H9 (cell line): Measurements from ENCODE around the gene CACNA2D4. TPM values are rescaled to one million over a fixed set of nuclear protein-coding genes. Genes with fewer than 3 reads are reported as not detected.

ENCODE experiments used
- DNase-seq: peaks from one replicate; pipeline ENCODE4 v3.0.0-alpha.2; 2017
- H2AFZ ChIP-seq: one replicate; pipeline ENCODE4 v1.6.1; 2013; ENCODE audit warnings: mild to moderate bottlenecking, low read length, control low read depth, moderate library complexity
- H2AK5ac ChIP-seq: 2 replicates; pipeline ENCODE4 v1.6.1; 2013; ENCODE audit warnings: low read length, control low read depth, mixed read lengths; ENCODE audit not compliant: insufficient read length
- H2BK120ac ChIP-seq: one replicate; pipeline ENCODE4 v1.6.1; 2013; ENCODE audit warnings: low read depth, mild to moderate bottlenecking, low read length, control low read depth, inconsistent platforms; ENCODE audit not compliant: poor library complexity, severe bottlenecking
- H2BK12ac ChIP-seq: 2 replicates; pipeline ENCODE4 v1.6.1; 2013; ENCODE audit warnings: low read length, control low read depth, mixed read lengths, low read depth; ENCODE audit not compliant: insufficient read length
- H2BK15ac ChIP-seq: 2 replicates; pipeline ENCODE4 v1.6.1; 2013; ENCODE audit warnings: low read depth, low read length, control low read depth
- H2BK20ac ChIP-seq: one replicate; pipeline ENCODE4 v1.6.1; 2013; ENCODE audit warnings: low read depth, mild to moderate bottlenecking, low read length, control low read depth, inconsistent platforms; ENCODE audit not compliant: poor library complexity, severe bottlenecking
- H2BK5ac ChIP-seq: 2 replicates; pipeline ENCODE4 v1.6.1; 2013; ENCODE audit warnings: low read length, control low read depth, mixed read lengths; ENCODE audit not compliant: insufficient read length
- H3K14ac ChIP-seq: 2 replicates; pipeline ENCODE4 v1.6.1; 2013; ENCODE audit warnings: low read length, control low read depth; ENCODE audit not compliant: insufficient read depth
- H3K18ac ChIP-seq: 2 replicates; pipeline ENCODE4 v1.6.1; 2013; ENCODE audit warnings: low read depth, mild to moderate bottlenecking, mixed read lengths, low read length, control low read depth; ENCODE audit not compliant: insufficient read length
- H3K23ac ChIP-seq: 2 replicates; pipeline ENCODE4 v1.6.1; 2013; ENCODE audit warnings: low read length, control low read depth, mixed read lengths, low read depth; ENCODE audit not compliant: insufficient read length
- H3K23me2 ChIP-seq: 2 replicates; pipeline ENCODE4 v1.6.1; 2013; ENCODE audit warnings: low read depth, mild to moderate bottlenecking, mixed read lengths, low read length, control low read depth; ENCODE audit not compliant: insufficient read length, poor library complexity, severe bottlenecking
- H3K27ac ChIP-seq: 2 replicates; pipeline ENCODE4 v1.5.1; 2013; ENCODE audit warnings: low read length, control low read depth, mixed read lengths, low read depth; ENCODE audit not compliant: insufficient read length
- H3K27me3 ChIP-seq: 2 replicates; pipeline ENCODE4 v1.6.1; 2013; ENCODE audit warnings: low read length, control low read depth, inconsistent platforms; ENCODE audit not compliant: insufficient read depth
- H3K4ac ChIP-seq: 2 replicates; pipeline ENCODE4 v1.6.1; 2013; ENCODE audit warnings: low read depth, mild to moderate bottlenecking, control low read depth, inconsistent platforms, low read length, moderate library complexity
- H3K4me1 ChIP-seq: 2 replicates; pipeline ENCODE4 v1.6.1; 2013; ENCODE audit warnings: low read length, control low read depth, inconsistent platforms; ENCODE audit not compliant: insufficient read depth
- H3K4me2 ChIP-seq: 2 replicates; pipeline ENCODE4 v1.6.1; 2013; ENCODE audit warnings: low read length, control low read depth, mixed read lengths; ENCODE audit not compliant: insufficient read length, insufficient read depth
- H3K56ac ChIP-seq: 2 replicates; pipeline ENCODE4 v1.6.1; 2013; ENCODE audit warnings: low read depth, mild to moderate bottlenecking, mixed read lengths, low read length, control low read depth; ENCODE audit not compliant: insufficient read length
- H3K79me1 ChIP-seq: 2 replicates; pipeline ENCODE4 v1.6.1; 2013; ENCODE audit warnings: low read depth, mild to moderate bottlenecking, moderate library complexity, low read length, control low read depth, inconsistent platforms; ENCODE audit not compliant: insufficient read depth, poor library complexity, severe bottlenecking
- H3K79me2 ChIP-seq: 2 replicates; pipeline ENCODE4 v1.6.1; 2013; ENCODE audit warnings: low read length, control low read depth, inconsistent platforms; ENCODE audit not compliant: insufficient read depth
- H3K9ac ChIP-seq: 2 replicates; pipeline ENCODE4 v1.6.1; 2013; ENCODE audit warnings: low read length, control low read depth, mixed read lengths; ENCODE audit not compliant: insufficient read length; ENCODE audit errors: extremely low read depth
- H3K9me3 ChIP-seq: one replicate; pipeline ENCODE4 v1.6.1; 2013; ENCODE audit warnings: low read depth, low read length, inconsistent platforms; ENCODE audit not compliant: control insufficient read depth
- H3T11ph ChIP-seq: one replicate; pipeline ENCODE4 v1.6.1; 2013; ENCODE audit warnings: mild to moderate bottlenecking, low read length, control low read depth, inconsistent platforms
- H4K20me1 ChIP-seq: one replicate; pipeline ENCODE4 v1.6.1; 2013; ENCODE audit not compliant: control insufficient read depth, insufficient read length, insufficient read depth
- H4K5ac ChIP-seq: 2 replicates; pipeline ENCODE4 v1.6.1; 2013; ENCODE audit warnings: low read depth, mild to moderate bottlenecking, mixed read lengths, low read length, control low read depth; ENCODE audit not compliant: insufficient read length
- H4K8ac ChIP-seq: replicated peaks from 2 replicates; pipeline ENCODE4 v1.6.1; 2013; ENCODE audit warnings: low read length, control low read depth, mixed read lengths, low read depth; ENCODE audit not compliant: insufficient read length
- H4K91ac ChIP-seq: 2 replicates; pipeline ENCODE4 v1.6.1; 2013; ENCODE audit warnings: low read depth, mild to moderate bottlenecking, moderate library complexity, mixed read lengths, low read length, control low read depth; ENCODE audit not compliant: insufficient read length
- H3K27ac Mint-ChIP-seq, 3 experiments: 2 replicates in 2 of 3; 3 replicates in 1 of 3; pipeline ENCODE4 v1.8.0; 2020 to 2021; ENCODE audit warnings: mixed read lengths in 3 of 3, mild to moderate bottlenecking in 1 of 3, moderate library complexity in 1 of 3
- H3K27me3 Mint-ChIP-seq: 2 replicates; pipeline ENCODE4 v1.8.0; 2021; ENCODE audit warnings: low read depth, mild to moderate bottlenecking, moderate library complexity, mixed read lengths
- H3K36me3 Mint-ChIP-seq, 3 experiments: 2 replicates in 2 of 3; 3 replicates in 1 of 3; pipeline ENCODE4 v1.8.0; 2020 to 2021; ENCODE audit warnings: low read depth in 3 of 3, mixed read lengths in 3 of 3; ENCODE audit not compliant: insufficient read depth in 1 of 3
- H3K4me1 Mint-ChIP-seq, 2 experiments: 2 replicates each; pipeline ENCODE4 v1.8.0; 2020; ENCODE audit warnings: mixed read lengths in 2 of 2
- H3K4me3 Mint-ChIP-seq, 2 experiments: 2 replicates in 1 of 2; 3 replicates in 1 of 2; pipeline ENCODE4 v1.8.0; 2020 to 2021; ENCODE audit warnings: mild to moderate bottlenecking in 2 of 2, mixed read lengths in 2 of 2, moderate library complexity in 1 of 2
- H3K9me3 Mint-ChIP-seq, 2 experiments: 2 replicates in 1 of 2; 3 replicates in 1 of 2; pipeline ENCODE4 v1.8.0; 2020; ENCODE audit warnings: mild to moderate bottlenecking in 2 of 2, mixed read lengths in 2 of 2, moderate library complexity in 1 of 2
- CTCF ChIP-seq: fragments of 200-600 bp; sonication (generic); conservative IDR thresholded peaks from 3 replicates; pipeline ENCODE4 v1.8.0; 2021; ENCODE audit warnings: antibody characterized with exemption, mild to moderate bottlenecking
- WGBS: extraction: QIAGEN DNeasy Blood & Tissue Kit; methylation state at CpG from one replicate; pipeline ENCODE4 v1.1.7; 2013; ENCODE audit warnings: missing lambda C conversion rate, low lambda C conversion rate, mixed read lengths; ENCODE audit not compliant: insufficient read length; ENCODE audit errors: extremely low coverage; 5-methylcytosine and 5-hydroxymethylcytosine counted together
- total RNA-seq: library from RNA; stranded (reverse); gene quantifications from 2 replicates; pipeline ENCODE4 v1.2.1, GENCODE V29; 2021

Gene CACNA2D4
- total RNA-seq, 1 experiment from 2014 or later, result 0.79 TPM

- no peak overlapping the region for H2BK12ac ChIP-seq
- peak; percentile 29 for DNase-seq
- no peak overlapping the region for H3K56ac ChIP-seq
- peaks cover 27 to 51% of the 10 kb centered on the region in 2 experiments for H3K4me1 Mint-ChIP-seq
- H3K4me2 ChIP-seq, result no peak overlapping the region
- H3K9ac ChIP-seq, result no peak overlapping the region
- no peak overlapping the region for H2BK120ac ChIP-seq
- no peaks in the 10 kb centered on the region for H3K79me2 ChIP-seq
- H3K23me2 ChIP-seq, result no peaks in the 10 kb centered on the region
- no peaks in the 10 kb centered on the region for H3K79me1 ChIP-seq
- no peak overlapping the region for H4K8ac ChIP-seq
- H3K4me3 Mint-ChIP-seq, result no peak overlapping the region
- no peak overlapping the region for H2BK5ac ChIP-seq
- no peak overlapping the region for H2BK15ac ChIP-seq
- H3K14ac ChIP-seq, result no peak overlapping the region; the same call in 1 of the 2 replicates
- no peak overlapping the region for H3K27ac ChIP-seq
- no peak for TF ChIP-seq CTCF
- H3T11ph ChIP-seq, result no peak overlapping the region
- no peak overlapping the region for H4K5ac ChIP-seq
- no peak overlapping the region for H3K18ac ChIP-seq
- peaks cover 11% of the 10 kb centered on the region for H3K27me3 Mint-ChIP-seq
- no peaks in the 10 kb centered on the region for H3K36me3 Mint-ChIP-seq
- WGBS, result no CpG with 5 or more reads among the region's 18 CpGs
- no peak overlapping the region for H4K91ac ChIP-seq
- no peaks in the 10 kb centered on the region for H3K9me3 Mint-ChIP-seq
- H3K4me1 ChIP-seq, result peaks cover 6% of the 10 kb centered on the region; the same call in 1 of the 2 replicates
- no peaks in the 10 kb centered on the region for H4K20me1 ChIP-seq
- no peak overlapping the region for H2AFZ ChIP-seq
- no peaks in the 10 kb centered on the region for H3K9me3 ChIP-seq
- no peak overlapping the region for H2AK5ac ChIP-seq
- H3K27me3 ChIP-seq, result no peaks in the 10 kb centered on the region
- H3K23ac ChIP-seq, result no peak overlapping the region
- peak overlapping the region in 2 of 3 experiments; percentile 73 to 90; a peak in 4 of 7 replicates for H3K27ac Mint-ChIP-seq
- no peak overlapping the region for H2BK20ac ChIP-seq
- no peak overlapping the region for H3K4ac ChIP-seq
Measured at GRCh38 chr12:1842183-1842904, 76.1 kb downstream of the CACNA2D4 start.
